GM21717 (cell line): ENCODE measurements around the gene FNBP1.

Source experiments
- ATAC-seq: cut with Tn5 transposase; IDR thresholded peaks from one replicate; pipeline ENCODE4 v1.9.1; 2021; ENCODE audit warnings: mild to moderate bottlenecking, moderate library complexity; ENCODE audit not compliant: unreplicated experiment

FNBP1 gene

GRCh38 chr9:129863059-129863690 is 179.8 kb downstream of the FNBP1 start:
- ATAC-seq = no peak

GRCh38 chr9:129861447-129861827 is 181.6 kb downstream of the FNBP1 start:
- ATAC-seq = no peak

DNA sequence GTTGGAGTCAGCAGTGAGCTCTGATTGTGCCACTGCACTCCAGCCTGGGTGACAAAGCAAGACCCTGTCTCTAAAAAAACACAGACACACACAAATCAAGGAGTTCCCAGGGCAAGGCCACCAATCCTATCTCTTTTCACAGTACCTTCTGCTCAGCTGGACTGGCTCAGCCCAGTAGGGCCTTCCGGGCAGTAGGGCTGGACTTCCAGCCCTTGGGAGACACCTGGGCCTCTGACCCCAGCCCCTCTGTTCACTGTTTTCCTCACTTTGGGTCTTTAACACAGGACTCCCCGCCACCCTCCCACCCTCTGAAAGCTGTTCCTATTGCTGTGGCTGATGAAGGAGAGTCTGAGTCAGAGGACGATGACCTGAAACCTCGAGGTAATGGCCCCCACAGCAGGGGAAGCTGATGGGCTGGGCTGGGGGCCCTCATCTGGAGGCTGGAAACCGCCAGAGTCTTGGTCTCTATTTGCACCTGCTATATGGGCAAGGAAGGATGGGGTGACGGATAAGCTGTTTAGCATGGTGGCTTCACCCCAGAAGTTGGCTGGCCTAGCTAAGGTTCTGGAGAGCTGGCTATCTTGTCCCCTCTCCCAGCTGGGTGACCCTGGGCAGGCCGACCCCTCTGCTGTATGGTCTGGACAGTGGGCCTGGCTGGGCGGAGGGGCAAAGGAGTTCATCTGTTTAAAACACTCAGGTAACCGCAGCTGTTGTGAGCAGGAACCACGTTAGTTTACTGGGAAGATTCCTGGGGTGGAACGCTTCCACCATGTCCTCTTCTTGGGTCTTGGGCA is 182.1 kb downstream of the FNBP1 start:
- no peak for ATAC-seq

- ATAC-seq = no peak
Measured at GRCh38 chr9:129858167-129858962, 184.6 kb downstream of the FNBP1 start.

DNA sequence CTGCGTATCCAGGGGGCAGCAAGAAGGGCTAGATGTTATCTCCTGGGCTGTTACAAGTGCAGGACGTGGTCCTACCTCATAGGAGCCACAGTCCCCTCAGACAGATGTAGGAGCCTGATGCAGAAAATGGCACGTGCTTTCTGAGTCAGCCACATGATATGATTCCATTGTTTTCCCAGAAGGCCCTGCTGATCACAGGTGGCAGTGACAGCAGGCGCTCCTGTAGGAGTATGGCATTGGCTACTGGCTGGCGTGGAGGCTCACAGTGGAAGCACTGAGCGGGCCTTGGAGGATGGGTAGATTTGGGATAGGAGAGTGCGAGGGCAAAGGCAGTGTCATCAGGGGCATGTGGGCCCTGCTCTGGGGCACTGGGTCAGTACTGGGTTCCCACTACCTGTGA is 185.8 kb downstream of the FNBP1 start:
- ATAC-seq = no peak

DNA sequence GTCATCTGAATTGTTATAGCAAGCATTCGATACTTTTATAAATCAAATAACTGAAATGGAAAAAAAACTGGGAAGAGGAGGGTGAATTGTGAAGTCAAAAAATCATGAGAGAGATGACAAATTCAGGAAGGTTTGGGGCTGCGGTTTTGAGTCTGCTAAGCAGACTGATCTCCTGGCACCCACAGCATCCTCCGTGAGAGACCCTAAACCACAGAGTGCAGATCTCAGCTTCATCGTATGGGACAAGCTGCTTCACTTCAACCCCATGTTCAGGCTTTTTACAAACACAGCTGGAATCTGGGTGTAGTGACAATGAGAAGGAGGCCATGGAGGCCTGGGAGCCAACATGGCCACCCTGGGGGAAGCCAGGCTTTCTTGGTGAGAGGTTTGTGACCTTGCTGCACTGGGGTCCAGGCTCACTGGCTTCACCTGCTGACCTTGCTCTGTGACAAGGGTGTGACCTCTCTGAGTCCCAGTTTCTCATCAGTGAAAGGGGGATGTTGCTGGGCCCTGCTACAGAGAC is 188.3 kb downstream of the FNBP1 start:
- ATAC-seq = no peak

DNA sequence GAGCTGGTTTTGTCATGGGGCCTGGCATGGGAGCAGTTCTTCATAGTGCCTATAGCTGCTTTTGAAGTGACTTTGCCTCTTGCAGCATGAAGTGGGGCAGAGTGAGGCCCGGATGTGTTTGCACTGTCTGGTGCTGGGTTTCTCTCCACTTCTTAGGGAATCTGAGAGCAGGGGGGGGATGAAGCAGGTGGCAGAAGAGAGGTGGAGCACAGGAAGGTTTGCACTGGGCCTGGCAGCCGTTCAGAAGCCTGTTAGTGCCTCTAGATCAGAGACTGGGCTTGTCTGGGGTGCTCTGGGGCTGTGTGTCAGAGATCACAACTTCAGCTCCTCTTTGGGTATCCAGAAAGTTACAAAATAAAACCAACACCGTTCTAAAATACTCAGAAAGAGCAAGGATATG is 189.4 kb downstream of the FNBP1 start:
- ATAC-seq = no peak

DNA sequence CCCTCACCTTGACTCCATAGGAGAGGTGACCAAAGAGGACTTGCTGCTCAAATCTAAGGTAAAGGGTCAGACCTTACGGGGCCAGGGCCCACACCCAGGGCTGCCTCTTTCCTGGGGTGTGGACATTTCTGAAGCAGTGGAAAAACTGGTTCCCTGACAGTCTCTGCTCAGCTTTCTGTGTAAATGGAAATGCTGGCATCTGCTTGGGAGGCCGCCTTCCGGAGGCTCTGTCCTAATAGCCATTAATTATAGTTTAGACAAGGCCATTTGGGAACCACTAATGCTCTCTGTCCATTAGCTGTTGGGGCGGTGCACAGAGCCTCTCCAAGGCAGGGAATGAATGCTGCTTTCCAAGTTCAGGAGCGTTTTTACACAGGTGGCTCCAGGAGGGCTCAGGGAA is 190.4 kb downstream of the FNBP1 start:
- no peak for ATAC-seq

DNA sequence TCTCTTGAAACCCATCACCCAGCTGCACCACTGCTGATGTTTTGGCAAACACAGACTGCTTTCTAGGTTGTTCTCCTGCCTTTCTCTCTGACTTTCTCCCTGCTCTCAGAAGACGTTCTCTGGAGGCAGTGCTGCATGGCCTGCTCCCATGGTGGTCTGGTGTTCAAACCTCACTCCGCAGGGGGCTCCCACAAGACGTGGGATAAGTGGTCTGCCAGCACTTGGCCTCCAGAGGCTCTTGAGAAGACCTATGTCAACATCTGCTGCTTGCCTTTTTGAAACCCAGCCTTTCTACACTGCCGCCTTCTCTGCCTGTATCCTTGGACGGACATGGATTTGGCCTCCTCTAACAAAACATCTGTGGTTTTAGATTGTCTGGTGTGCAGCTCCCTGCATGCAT is 191.2 kb downstream of the FNBP1 start:
- ATAC-seq = no peak

DNA sequence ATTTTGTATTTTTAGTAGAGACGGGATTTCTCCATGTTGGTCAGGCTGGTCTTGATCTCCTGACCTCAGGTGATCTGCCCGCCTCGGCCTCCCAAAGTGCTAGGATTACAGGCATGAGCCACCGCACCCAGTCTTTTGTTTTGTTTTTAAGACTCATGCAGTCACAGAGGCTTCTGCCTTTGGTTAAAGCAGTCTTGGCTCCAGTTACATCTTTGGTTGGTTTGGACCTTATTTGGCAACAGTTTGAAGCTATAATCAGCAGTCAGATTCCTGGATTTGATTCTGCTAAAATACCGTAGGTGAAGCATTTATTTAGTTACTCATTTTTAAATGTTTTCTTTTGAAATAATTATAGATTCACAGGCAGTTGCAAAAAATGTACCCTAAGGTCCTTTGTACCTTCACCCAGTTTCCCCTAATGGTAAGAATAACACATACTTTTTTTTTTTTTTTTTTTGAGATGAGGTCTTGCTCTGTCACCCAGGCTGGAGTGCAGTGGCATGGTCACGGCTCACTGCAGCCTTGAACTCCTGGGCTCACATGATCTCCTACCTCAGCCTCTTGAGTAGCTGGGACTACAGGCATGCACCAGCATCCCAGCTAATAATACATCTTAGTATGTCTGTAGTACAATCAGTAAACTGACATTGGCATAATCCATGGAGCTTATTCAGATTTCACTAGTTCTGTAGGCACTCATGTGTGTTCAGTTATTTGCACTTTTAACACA is 192.0 kb downstream of the FNBP1 start:
- no peak for ATAC-seq

GRCh38 chr9:129849901-129850300 is 193.1 kb downstream of the FNBP1 start:
- no peak for ATAC-seq

- ATAC-seq = no peak
Measured at GRCh38 chr9:129848712-129849441, 194.1 kb downstream of the FNBP1 start.

- no peak for ATAC-seq
Measured at GRCh38 chr9:129845373-129845772, 197.6 kb downstream of the FNBP1 start.

DNA sequence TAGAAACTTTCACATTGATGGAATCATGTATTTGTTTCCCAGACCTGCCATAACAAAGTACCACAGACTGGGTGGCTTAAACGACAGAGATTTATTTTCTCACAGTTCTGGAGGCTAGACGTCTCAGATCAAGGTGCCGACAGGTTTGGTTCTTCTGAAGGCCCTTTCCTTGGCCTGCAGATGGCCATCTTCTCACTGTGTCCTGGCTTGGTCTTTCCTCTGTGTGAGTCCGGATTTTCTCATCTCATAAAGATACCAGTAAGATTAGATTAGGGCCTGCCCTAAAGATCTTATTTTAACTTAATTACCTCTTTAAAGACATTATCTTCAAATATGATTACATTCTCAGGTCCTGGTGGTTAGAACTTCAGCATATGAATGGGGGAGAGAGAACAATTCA is 201.9 kb downstream of the FNBP1 start:
- ATAC-seq = no peak

- ATAC-seq = no peak
Measured at GRCh38 chr9:129840034-129840433, 203.0 kb downstream of the FNBP1 start.

- no peak for ATAC-seq
Measured at GRCh38 chr9:129839324-129840023, 203.5 kb downstream of the FNBP1 start.

DNA sequence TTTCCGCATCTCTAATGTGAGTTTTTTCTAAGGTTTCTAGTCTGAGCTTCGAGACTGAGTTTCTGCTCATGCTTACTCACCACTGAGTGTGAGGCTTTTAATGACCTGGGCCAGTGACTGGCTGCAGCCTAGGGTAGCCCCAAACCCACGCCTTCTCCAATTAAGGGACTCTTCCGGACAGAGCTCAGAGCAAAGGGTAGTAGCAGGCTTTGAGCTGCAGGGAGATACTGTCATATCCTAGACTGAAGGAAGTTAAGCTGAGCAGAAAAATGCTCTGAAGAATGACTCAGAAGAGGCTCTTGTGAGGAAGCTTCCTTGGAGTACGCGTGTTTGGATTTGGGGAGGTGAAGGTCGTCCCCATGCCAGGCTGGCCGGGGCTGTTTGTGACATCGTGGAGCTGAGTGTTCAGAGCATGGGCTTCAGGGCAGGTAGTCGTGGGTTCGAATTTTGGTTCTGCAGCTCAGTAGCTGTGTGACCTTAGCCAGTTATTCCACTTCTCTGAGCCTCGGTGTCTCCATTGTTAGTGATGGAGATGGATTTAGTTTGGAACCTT is 204.2 kb downstream of the FNBP1 start:
- no peak for ATAC-seq
